ENCODE results near the gene KCNS1. TPM values are rescaled to one million over a fixed set of nuclear protein-coding genes. Genes with fewer than 3 reads are reported as not detected.

KCNS1 gene
- total RNA-seq, 2 experiments from 2014 or later = 0.08 to 0.11 TPM

- H3K9me3 Mint-ChIP-seq = no peaks in the 10 kb centered on the region
- no peaks in the 10 kb centered on the region for H3K27me3 Mint-ChIP-seq
- DNase-seq = no peak
- peaks cover 21% of the 10 kb centered on the region for H3K36me3 Mint-ChIP-seq
- no peak for ATAC-seq (ENCODE audit: low read depth)
- H3K4me3 Mint-ChIP-seq = no peak overlapping the region
- POLR2A ChIA-PET = no interaction called here
- peaks cover 40% of the 10 kb centered on the region for H3K4me1 Mint-ChIP-seq
- H3K27ac Mint-ChIP-seq = no peak overlapping the region
Observed at GRCh38 chr20:45047581-45048119, 53.3 kb downstream of the KCNS1 start.

DNA sequence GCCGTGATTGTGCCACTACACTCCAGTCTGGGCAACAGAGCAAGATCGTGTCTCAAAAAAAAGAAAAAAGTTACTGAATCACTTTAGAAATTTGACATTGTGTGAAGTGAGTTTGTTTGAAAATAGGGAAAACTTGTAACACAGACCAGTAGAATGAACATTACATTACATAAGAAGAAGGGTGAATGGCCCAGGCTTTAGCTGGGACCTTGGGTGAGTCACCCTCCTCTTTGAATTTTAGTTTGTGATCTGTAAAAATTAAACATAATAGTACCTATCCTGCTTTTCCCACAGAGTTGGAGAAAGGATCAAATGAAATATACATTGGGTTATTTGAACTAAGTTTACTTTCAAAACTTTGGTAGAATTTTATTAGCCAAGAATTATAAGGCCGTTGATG lies 56.3 kb downstream of the KCNS1 start:
- H3K27me3 Mint-ChIP-seq = no peaks in the 10 kb centered on the region
- no peaks in the 10 kb centered on the region for H3K9me3 Mint-ChIP-seq
- POLR2A ChIA-PET = interaction anchor here (0.6 to 1.1 kb wide), 3 partner anchors 13 to 51 kb away, joined by 3 to 6 read pairs (median 3); no protein-coding TSS in a partner anchor
- H3K4me1 Mint-ChIP-seq = peaks cover 39% of the 10 kb centered on the region
- H3K27ac Mint-ChIP-seq = no peak overlapping the region
- ATAC-seq (ENCODE audit: low read depth) (no peak), DNase-seq (no peak)
- no peak overlapping the region for H3K4me3 Mint-ChIP-seq
- peaks cover 30% of the 10 kb centered on the region for H3K36me3 Mint-ChIP-seq

DNA sequence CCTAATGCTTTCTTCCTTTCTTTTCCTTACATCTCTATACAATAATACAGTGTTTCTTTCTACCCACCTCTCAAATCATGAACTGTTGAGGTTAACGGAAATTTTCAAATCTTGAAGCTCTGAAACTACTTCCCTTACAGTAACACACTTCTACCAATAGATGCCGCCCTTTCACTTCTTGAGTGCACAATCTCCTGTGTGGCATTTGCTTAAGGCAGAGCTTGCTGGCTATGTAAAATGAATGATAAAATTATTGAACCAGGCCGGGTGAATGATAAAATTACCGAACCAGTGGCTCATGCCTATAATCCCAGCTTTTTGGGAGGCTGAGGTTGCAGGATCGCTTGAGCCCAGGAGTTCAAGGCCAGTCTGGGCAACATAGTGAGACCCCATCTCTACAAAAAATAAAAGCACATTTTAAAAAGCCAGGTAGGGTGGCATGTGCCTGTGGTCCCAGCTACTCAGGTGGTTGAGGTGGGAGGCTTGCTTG lies 56.8 kb downstream of the KCNS1 start:
- Mint-ChIP-seq H3K27ac (peak overlapping the region; percentile 80), H3K9me3 (no peaks in the 10 kb centered on the region), H3K36me3 (peaks cover 30% of the 10 kb centered on the region), H3K4me1 (peaks cover 35% of the 10 kb centered on the region), H3K4me3 (peak overlapping the region; percentile 26), H3K27me3 (no peaks in the 10 kb centered on the region)
- ATAC-seq (ENCODE audit: low read depth) = peak; percentile 80
- POLR2A ChIA-PET = interaction anchor here (0.6 to 1.1 kb wide), 4 partner anchors 12 to 51 kb away, joined by 3 to 6 read pairs (median 3); no protein-coding TSS in a partner anchor
- DNase-seq = no peak

DNA sequence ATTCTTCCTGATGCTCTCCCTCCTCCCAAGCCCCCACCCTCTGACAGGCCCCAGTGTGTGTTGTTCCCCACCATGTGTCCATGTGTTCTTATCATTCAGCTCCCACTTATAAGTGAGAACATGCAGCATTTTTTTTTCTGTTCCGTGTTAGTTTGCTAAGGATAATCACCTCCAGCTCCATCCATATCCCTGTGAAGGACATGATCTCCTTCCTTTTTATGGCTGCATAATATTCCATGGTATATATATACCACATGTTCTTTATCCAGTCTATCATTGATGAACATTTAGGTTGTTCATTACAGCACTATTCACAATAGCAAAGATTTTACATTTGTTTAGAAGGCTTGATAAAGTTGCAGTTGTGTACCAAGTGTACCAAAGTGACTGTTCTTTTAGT lies 57.9 kb downstream of the KCNS1 start:
- Mint-ChIP-seq H3K36me3 (peaks cover 31% of the 10 kb centered on the region), H3K27ac (no peak overlapping the region), H3K27me3 (no peaks in the 10 kb centered on the region), H3K4me3 (no peak overlapping the region), H3K9me3 (no peaks in the 10 kb centered on the region), H3K4me1 (peaks cover 30% of the 10 kb centered on the region)
- ATAC-seq (ENCODE audit: low read depth) (no peak), DNase-seq (no peak)
- POLR2A ChIA-PET = no interaction called here

Other genes starting within 250 kb of the KCNS1 start
- gene YWHAB, start 215.4 kb downstream of the KCNS1 start, total RNA-seq = 100 to 1,000 TPM; 206 to 209 TPM
- gene PABPC1L, start 191.1 kb downstream of the KCNS1 start, total RNA-seq = 10 to 100 TPM; 87.0 to 90.2 TPM
- 10 to 100 TPM; 14.4 to 15.4 TPM for gene TOMM34, start 140.7 kb downstream of the KCNS1 start, total RNA-seq
- 100 to 1,000 TPM; 205 to 229 TPM for gene STK4, start 134.6 kb downstream of the KCNS1 start, total RNA-seq
- not detected for gene WFDC5, start 14.0 kb upstream of the KCNS1 start, total RNA-seq
- gene WFDC12, start 23.3 kb upstream of the KCNS1 start, total RNA-seq = not detected
- gene PI3, start 73.8 kb upstream of the KCNS1 start, total RNA-seq = not detected
- gene SEMG1, start 105.9 kb upstream of the KCNS1 start, total RNA-seq = not detected
- not detected for gene SEMG2, start 120.2 kb upstream of the KCNS1 start, total RNA-seq
- gene SLPI, start 153.4 kb upstream of the KCNS1 start, total RNA-seq = not detected
- not detected for gene RBPJL, start 205.7 kb upstream of the KCNS1 start, total RNA-seq
- under 1 TPM; 0.14 to 0.30 TPM for gene MATN4, start 207.2 kb upstream of the KCNS1 start, total RNA-seq
- 1 to 10 TPM; 7.0 to 7.1 TPM for gene SDC4, start 247.3 kb upstream of the KCNS1 start, total RNA-seq